Measurements from ENCODE around the gene MADCAM1.

The MADCAM1 gene

GRCh38 chr19:496112-496665, at the start of gene MADCAM1:
TSS of gene MADCAM1 (plus strand) at chr19:496486. CDS start at chr19:496500, 14 bp downstream.
- no peak within 1 kb of the TSS for H2AFZ ChIP-seq (ENCODE audit: low read length)

GRCh38 chr19:447064-447426, 49.2 kb upstream of the MADCAM1 start:
- TF ChIP-seq CTCF (conservative IDR thresholded peaks at IDR 0.05; ENCODE audit: low read length) (no peak), EZH2phosphoT487 (IDR thresholded peaks at IDR 0.05; ENCODE audit: borderline replicate concordance) (no peak)

More at GRCh38 chr19:496112-496665, at the start of gene MADCAM1:
- H3K9me2 ChIP-seq (replicated peaks; ENCODE audit: low read depth, low read length), result no peaks in the 10 kb centered on the region
- TF ChIP-seq EZH2phosphoT487 (IDR thresholded peaks at IDR 0.05; ENCODE audit: borderline replicate concordance) (no peak), CTCF (conservative IDR thresholded peaks at IDR 0.05; ENCODE audit: low read length) (no peak)
- no peaks in the 10 kb centered on the region for H3K9me3 ChIP-seq (ENCODE audit: insufficient read depth, low read depth, low read length)
- no peaks in the 10 kb centered on the region for H3K36me3 ChIP-seq (ENCODE audit: insufficient read depth, low read length)
- H3K9ac ChIP-seq (ENCODE audit: low read depth, low read length, poor library complexity, severe bottlenecking), result no peak within 1 kb of the TSS
- H3K4me1 ChIP-seq (ENCODE audit: insufficient read depth, low read length, poor library complexity, severe bottlenecking), result no peaks in the 10 kb centered on the region
- H4K20me1 ChIP-seq (ENCODE audit: insufficient read depth, low read length, poor library complexity, severe bottlenecking), result no peaks in the 10 kb centered on the region
- no peaks in the 10 kb centered on the region for H3K79me2 ChIP-seq (ENCODE audit: insufficient read depth, low read length)
- H3F3A ChIP-seq (ENCODE audit: low read depth), result peaks cover 2% of the 10 kb centered on the region; the same call in 1 of the 2 replicates
- H3K4me2 ChIP-seq (ENCODE audit: low read depth, low read length, poor library complexity, severe bottlenecking), result no peak within 1 kb of the TSS
- no peak within 1 kb of the TSS for H3K4me3 ChIP-seq (ENCODE audit: low read length, poor library complexity, severe bottlenecking)
- no peaks in the 10 kb centered on the region for H3K27me3 ChIP-seq (ENCODE audit: insufficient read depth, low read length, poor library complexity, severe bottlenecking)

GRCh38 chr19:447816-448560, 48.3 kb upstream of the MADCAM1 start:
- no peak overlapping the region for H2AFZ ChIP-seq (ENCODE audit: low read length)
- H3K4me1 ChIP-seq (ENCODE audit: insufficient read depth, low read length, poor library complexity, severe bottlenecking), result no peaks in the 10 kb centered on the region
- no peaks in the 10 kb centered on the region for H3K36me3 ChIP-seq (ENCODE audit: insufficient read depth, low read length)
- H3K9me3 ChIP-seq (ENCODE audit: insufficient read depth, low read depth, low read length), result peaks cover 18% of the 10 kb centered on the region
- H4K20me1 ChIP-seq (ENCODE audit: insufficient read depth, low read length, poor library complexity, severe bottlenecking), result no peaks in the 10 kb centered on the region
- no peaks in the 10 kb centered on the region for H3K27me3 ChIP-seq (ENCODE audit: insufficient read depth, low read length, poor library complexity, severe bottlenecking)
- TF ChIP-seq EZH2phosphoT487 (IDR thresholded peaks at IDR 0.05; ENCODE audit: borderline replicate concordance) (no peak), CTCF (conservative IDR thresholded peaks at IDR 0.05; ENCODE audit: low read length) (no peak)
- H3K9ac ChIP-seq (ENCODE audit: low read depth, low read length, poor library complexity, severe bottlenecking), result no peak overlapping the region
- H3K9me2 ChIP-seq (replicated peaks; ENCODE audit: low read depth, low read length), result no peaks in the 10 kb centered on the region
- no peaks in the 10 kb centered on the region; the same call in 1 of the 2 replicates for H3F3A ChIP-seq (ENCODE audit: low read depth)
- no peak overlapping the region for H3K4me2 ChIP-seq (ENCODE audit: low read depth, low read length, poor library complexity, severe bottlenecking)
- H3K79me2 ChIP-seq (ENCODE audit: insufficient read depth, low read length), result no peaks in the 10 kb centered on the region
- H3K4me3 ChIP-seq (ENCODE audit: low read length, poor library complexity, severe bottlenecking), result no peak overlapping the region

More at GRCh38 chr19:447064-447426, 49.2 kb upstream of the MADCAM1 start:
- no peak overlapping the region for H3K4me3 ChIP-seq (ENCODE audit: low read length, poor library complexity, severe bottlenecking)
- H3K27me3 ChIP-seq (ENCODE audit: insufficient read depth, low read length, poor library complexity, severe bottlenecking), result no peaks in the 10 kb centered on the region
- H3K9ac ChIP-seq (ENCODE audit: low read depth, low read length, poor library complexity, severe bottlenecking), result no peak overlapping the region
- no peaks in the 10 kb centered on the region for H3K9me2 ChIP-seq (replicated peaks; ENCODE audit: low read depth, low read length)
- no peak overlapping the region for H3K4me2 ChIP-seq (ENCODE audit: low read depth, low read length, poor library complexity, severe bottlenecking)
- no peak overlapping the region for H2AFZ ChIP-seq (ENCODE audit: low read length)
- H3F3A ChIP-seq (ENCODE audit: low read depth), result no peaks in the 10 kb centered on the region; the same call in 1 of the 2 replicates
- no peaks in the 10 kb centered on the region for H3K4me1 ChIP-seq (ENCODE audit: insufficient read depth, low read length, poor library complexity, severe bottlenecking)
- H4K20me1 ChIP-seq (ENCODE audit: insufficient read depth, low read length, poor library complexity, severe bottlenecking), result no peaks in the 10 kb centered on the region
- peaks cover 15% of the 10 kb centered on the region for H3K9me3 ChIP-seq (ENCODE audit: insufficient read depth, low read depth, low read length)
- H3K36me3 ChIP-seq (ENCODE audit: insufficient read depth, low read length), result no peaks in the 10 kb centered on the region
- no peaks in the 10 kb centered on the region for H3K79me2 ChIP-seq (ENCODE audit: insufficient read depth, low read length)
